ENCODE results near the gene TFG.

DNA sequence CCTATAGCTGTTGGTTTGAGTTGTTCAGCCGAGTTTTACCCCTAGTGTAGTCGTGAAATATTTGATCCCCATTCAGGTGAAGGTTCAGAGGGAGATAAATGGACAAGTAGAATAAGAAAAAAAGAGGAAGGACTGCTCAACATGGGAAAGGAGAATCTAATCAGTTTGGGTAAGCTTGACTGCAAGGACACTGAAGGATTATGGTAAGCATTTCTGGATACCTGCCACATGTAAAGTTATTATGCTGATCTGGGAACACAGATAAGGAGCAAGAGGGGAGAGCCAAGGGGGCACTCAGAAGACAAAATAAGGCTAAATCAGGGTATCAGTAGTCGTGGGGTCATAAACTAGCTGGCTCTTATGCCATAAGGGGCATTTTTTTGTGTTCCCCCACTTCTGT is 49.9 kb downstream of the TFG start:
- no peak for TF ChIP-seq POLR2A (IDR thresholded peaks at IDR 0.05; ENCODE audit: low read depth)
- no peak for TF ChIP-seq POLR2AphosphoS5 (IDR thresholded peaks at IDR 0.05)
